Neural cell (in vitro differentiated cells): ENCODE measurements around the gene CTAGE6.
"Not testable (repeated sequence)": the region's sequence is repeated elsewhere in the genome, so short reads cannot be mapped to it uniquely, and the experiment has no call there.

Experiments used
- CTCF ChIP-seq: fragments of 450-650 bp; IDR thresholded peaks from 2 replicates; pipeline ENCODE4 v1.5.1; 2014; ENCODE audit warnings: antibody characterized with exemption, mild to moderate bottlenecking, moderate library complexity; ENCODE audit not compliant: poor library complexity, severe bottlenecking
- EP300 ChIP-seq: fragments of 450-650 bp; conservative IDR thresholded peaks from 2 replicates; pipeline ENCODE4 v1.6.1; 2014; ENCODE audit warnings: antibody characterized with exemption, mild to moderate bottlenecking, moderate library complexity; ENCODE audit not compliant: poor library complexity, severe bottlenecking
- EZH2 ChIP-seq: fragments of 200-600, 300-800 bp; shearing (Covaris generic), sonication (generic); IDR thresholded peaks from 2 replicates; pipeline ENCODE4 v1.6.1; 2014; ENCODE audit warnings: antibody characterized with exemption, low read length, borderline replicate concordance, mild to moderate bottlenecking; ENCODE audit not compliant: insufficient read depth, poor library complexity, severe bottlenecking
- MXI1 ChIP-seq: fragments of 450-650 bp; conservative IDR thresholded peaks from 2 replicates; pipeline ENCODE4 v1.6.1; 2014; ENCODE audit warnings: antibody characterized with exemption, mild to moderate bottlenecking; ENCODE audit not compliant: poor library complexity, severe bottlenecking
- POLR2AphosphoS5 ChIP-seq: IDR thresholded peaks from 2 replicates; pipeline ENCODE4 v1.6.1; 2012
- RAD21 ChIP-seq: fragments of 450-650 bp; conservative IDR thresholded peaks from 2 replicates; pipeline ENCODE4 v1.6.1; 2014; ENCODE audit warnings: antibody characterized with exemption, mild to moderate bottlenecking, moderate library complexity
- REST ChIP-seq: IDR thresholded peaks from 2 replicates; pipeline ENCODE4 v1.6.1; 2012; ENCODE audit warnings: borderline replicate concordance
- SMC3 ChIP-seq: fragments of 450-650 bp; conservative IDR thresholded peaks from 2 replicates; pipeline ENCODE4 v1.6.1; 2014; ENCODE audit warnings: antibody characterized with exemption, mild to moderate bottlenecking, moderate library complexity; ENCODE audit not compliant: poor library complexity
- TAF1 ChIP-seq: IDR thresholded peaks from 2 replicates; pipeline ENCODE4 v1.6.1; 2012; ENCODE audit warnings: low read depth

GRCh38 chr7:143757596-143757995 is at the start of gene CTAGE6:
- not testable (repeated sequence) for TF ChIP-seq CTCF, TAF1, EZH2, POLR2AphosphoS5, EP300, RAD21, MXI1, REST, SMC3
